GM04504 (cell line): ENCODE results near the gene SAPCD1.

Source experiments
- DNase-seq: peaks from one replicate; pipeline ENCODE4 v3.0.0-alpha.2; 2012; ENCODE audit warnings: low read depth

SAPCD1 gene

GRCh38 chr6:31762356-31762755 lies at the start of gene SAPCD1:
Gene SAPCD1 (plus strand): TSS chr6:31762656. CDS start chr6:31763055, 399 bp downstream.
- DNase-seq = no peak

GRCh38 chr6:31713465-31713864 lies 49.0 kb upstream of the SAPCD1 start:
- DNase-seq = no peak

- DNase-seq = no peak
Measured at GRCh38 chr6:31713991-31714684, 48.3 kb upstream of the SAPCD1 start.

DNA sequence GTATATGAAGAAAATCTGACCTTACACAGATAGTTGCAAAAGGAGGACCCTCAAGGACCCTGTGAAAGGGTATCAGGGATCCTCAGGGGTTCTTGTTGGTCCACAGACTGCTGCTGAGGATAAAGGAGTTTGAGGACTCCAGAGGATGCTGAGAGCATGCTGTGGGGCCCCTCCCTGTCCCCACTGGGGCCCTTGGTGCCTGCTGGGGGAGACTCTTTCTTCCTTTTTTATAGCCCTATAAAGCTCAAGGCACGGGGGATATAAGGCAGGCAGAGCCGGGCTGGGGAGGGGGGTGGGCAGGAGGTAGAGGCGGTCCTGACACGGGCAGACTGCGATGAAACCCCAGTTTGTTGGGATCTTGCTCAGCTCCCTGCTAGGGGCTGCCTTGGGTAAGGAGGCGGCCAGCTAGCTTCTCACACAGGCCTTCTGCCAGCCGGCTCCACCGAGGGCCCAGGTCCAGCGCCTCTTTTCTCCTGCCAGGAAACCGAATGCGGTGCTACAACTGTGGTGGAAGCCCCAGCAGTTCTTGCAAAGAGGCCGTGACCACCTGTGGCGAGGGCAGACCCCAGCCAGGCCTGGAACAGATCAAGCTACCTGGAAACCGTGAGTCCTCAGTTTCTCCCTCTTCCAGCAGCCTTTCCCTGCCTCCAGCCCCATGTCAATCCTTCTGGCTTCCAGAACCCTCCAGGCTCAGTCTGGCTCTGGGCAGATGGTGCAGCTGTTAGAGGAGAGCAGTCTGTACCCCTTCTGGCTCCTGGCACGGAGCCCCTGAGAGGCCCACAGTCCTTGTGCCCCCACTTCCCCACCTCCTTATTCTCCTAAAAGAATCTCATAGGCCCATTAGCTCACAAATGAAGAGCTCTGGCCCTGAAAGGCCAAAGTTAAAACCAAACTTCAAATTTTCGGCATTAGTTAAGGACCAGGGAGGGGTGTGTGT lies 47.2 kb upstream of the SAPCD1 start, which contains the start of gene LY6G6D:
Gene LY6G6D (plus strand): TSS at position 327 of the 937 bp plus-strand sequence. CDS start 8 bp downstream, at position 335.
- no peak for DNase-seq

GRCh38 chr6:31717499-31718222 lies 44.8 kb upstream of the SAPCD1 start:
- no peak for DNase-seq

- no peak for DNase-seq
Measured at GRCh38 chr6:31718265-31718664, 44.2 kb upstream of the SAPCD1 start.

DNA sequence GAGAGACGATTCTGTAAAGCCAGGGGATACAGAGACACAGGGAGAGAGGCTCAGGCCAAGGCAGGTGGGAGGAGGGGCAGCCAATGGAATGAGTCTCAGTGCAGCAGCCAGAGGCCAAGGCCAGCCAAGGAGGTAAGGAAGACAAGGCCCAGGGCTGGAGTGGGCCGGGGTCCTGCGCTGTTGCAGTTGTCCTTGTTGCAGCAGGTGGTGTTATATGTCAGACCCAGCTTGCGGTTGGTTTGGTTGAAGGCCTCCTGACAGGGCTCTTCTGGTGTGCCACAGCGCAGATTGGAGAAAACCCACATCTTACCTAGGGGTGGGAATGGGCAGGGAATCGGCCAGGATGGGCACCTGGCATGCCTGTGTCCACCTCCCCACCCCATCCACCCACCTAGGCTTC lies 43.5 kb upstream of the SAPCD1 start:
- no peak for DNase-seq

GRCh38 chr6:31720196-31720770 lies 42.2 kb upstream of the SAPCD1 start:
- DNase-seq = no peak

DNA sequence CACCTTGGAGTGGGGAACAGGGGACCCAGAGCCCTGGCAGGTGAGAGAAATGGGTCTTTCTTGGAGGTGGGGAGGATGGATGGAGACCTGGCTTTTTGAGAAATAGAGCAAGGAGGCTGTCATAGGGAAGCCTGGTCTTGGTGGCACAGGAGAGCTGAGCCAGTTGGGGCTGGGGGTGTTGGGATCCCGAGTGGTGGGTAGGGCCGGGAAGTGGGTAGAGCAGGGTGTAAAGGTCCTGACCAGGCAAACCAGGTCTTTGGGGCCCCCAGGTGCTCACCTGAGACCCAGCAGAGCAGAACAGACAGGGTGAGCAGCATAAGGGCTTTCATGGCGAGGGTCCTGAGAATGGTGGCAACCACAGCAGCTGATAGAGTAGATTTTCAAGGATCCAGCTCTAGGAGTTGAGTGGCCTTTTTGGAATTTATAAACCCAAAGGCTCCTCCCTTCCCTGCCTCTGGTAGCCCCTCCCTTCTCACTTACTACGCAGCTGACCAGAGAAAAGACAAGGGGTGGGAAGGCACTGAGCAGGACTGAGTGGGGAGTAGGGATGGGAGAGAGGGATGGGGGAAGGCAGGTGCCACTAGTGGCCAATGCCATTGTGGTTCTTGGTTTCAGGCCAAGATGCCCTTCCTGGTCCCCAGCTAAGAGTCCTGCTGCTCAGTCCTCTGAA lies 41.0 kb upstream of the SAPCD1 start, which contains the start of gene LY6G6C:
Gene LY6G6C (minus strand): TSS at position 396 of the 670 bp plus-strand sequence. CDS start 67 bp downstream, at position 329.
- DNase-seq = no peak

DNA sequence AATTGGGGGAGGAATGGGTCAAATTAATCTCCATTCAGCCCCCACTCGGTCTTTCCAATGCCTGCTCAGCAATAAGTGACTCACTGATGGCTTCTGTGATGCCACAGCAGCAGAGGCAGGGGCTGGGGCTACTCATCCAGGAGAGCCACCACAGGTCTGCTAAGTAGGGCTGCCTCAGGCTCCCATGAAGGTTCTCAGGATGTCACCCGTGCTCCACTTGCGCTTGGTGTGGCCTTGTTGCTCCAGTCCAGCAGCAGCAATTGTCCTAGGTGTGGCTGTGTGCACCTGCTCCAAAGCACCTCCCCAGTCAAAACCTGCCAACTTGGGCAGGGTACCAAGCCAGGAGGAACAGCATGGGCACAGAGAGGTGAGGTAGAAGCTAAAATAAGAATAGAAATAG lies 40.3 kb upstream of the SAPCD1 start:
- DNase-seq = no peak

DNA sequence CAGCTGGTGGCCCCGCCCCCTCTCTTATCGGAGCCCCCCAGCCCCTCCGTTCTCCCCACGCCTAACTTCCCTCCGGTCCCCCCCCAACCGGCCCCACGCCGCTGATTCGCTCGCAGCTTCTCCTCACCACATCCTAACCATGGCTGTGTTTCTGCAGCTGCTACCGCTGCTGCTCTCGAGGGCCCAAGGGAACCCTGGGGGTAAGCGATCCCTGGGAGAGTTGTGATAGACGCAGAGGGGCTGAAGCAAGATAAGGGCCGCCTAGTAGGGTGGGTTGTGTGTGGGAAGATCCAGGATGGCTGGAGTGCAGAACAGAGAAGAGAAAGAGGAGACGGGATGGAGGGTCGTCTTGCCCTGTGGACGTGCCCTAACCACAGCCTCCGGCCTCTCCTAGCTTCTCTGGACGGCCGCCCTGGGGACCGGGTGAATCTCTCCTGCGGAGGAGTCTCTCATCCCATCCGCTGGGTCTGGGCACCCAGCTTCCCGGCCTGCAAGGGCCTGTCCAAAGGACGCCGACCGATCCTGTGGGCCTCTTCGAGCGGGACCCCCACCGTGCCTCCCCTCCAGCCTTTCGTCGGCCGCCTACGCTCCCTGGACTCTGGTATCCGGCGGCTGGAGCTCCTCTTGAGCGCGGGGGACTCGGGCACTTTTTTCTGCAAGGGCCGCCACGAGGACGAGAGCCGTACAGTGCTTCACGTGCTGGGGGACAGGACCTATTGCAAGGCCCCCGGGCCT lies 39.0 kb upstream of the SAPCD1 start, which contains the start of gene MPIG6B:
Gene MPIG6B (plus strand): TSS at position 129 of the 735 bp plus-strand sequence. CDS start 11 bp downstream, at position 140.
- no peak for DNase-seq

GRCh38 chr6:31723980-31724691 lies 38.3 kb upstream of the SAPCD1 start:
- DNase-seq = no peak

DNA sequence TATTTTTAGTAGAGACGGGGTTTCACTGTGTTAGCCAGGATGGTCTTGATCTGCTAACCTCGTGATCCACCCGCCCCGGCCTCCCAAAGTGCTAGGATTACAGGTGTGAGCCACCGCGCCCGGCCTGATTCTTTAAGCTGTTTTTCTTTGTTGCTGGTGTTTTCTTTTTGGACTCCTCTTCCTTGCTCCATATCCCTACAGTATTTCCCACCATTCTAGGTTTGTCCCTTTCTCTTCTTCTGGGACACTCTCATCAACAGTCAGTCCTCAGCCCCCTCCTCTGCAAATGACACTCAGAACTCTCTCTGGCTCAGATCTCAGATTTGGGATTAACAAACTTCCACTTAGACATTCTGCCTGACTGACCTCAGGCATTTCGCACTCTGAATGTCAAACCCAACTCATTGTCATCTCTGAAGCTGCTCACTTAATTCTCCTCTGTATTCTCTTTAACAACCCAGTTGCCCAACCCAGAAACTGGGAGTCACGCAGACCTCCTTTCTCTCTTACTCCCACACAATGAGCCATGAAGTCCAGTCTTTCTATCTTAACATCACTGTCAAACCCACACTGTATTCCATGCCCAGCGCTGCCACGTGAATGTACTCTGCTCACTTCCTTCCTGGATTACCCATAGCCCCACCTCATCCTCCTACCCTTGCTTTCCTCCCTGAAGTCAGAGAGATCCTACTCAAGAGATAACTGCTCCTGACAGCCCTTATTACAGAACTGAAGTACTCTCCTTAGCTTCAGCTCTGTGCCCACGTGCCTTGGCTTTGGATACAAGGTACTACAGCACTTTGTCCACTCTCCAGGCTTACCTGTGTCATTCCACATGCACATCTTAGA lies 36.7 kb upstream of the SAPCD1 start:
- no peak for DNase-seq

GRCh38 chr6:31727034-31727716 lies 35.3 kb upstream of the SAPCD1 start:
- DNase-seq = no peak

- no peak for DNase-seq
Measured at GRCh38 chr6:31727717-31728671, 34.5 kb upstream of the SAPCD1 start.

DNA sequence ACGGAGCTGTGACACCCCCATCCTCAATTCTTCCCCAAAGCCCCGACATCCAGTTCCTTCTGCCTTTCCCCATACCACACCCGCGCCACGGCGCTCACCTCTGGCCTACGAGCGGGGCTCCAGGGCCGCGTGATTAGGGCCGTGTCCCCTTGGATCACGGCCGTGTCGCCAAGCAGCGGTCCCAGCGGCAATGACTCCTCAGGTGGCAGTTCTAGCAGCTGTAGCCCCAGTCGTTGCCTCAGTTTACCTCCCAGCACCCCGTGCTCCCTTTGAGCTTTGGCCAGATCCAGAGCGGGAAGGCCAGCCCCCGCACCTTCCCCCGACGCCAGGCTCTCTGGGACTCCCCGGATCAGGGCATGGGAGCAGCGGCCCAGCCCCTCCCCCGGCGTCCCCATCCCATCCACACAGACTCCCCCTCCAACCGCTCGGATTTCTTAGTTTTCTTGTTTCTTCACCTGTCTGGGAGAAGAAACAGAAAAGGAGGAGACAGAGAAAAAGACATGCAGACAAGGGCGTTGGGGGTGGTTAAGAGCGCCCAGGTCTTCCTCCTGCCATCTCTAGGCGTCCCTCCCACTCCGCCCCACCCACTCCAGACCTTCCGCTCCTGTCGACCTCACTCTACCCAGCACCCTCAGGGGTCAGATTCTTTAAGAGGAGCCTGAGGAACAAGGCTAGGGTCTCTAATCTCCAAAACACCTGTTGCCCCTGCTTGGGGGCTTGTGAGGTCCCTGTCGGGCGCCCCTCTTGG lies 33.5 kb upstream of the SAPCD1 start, which contains the start of gene DDAH2:
Gene DDAH2 (minus strand): TSS at position 533 of the 748 bp plus-strand sequence. CDS start 138 bp downstream, at position 395.
- no peak for DNase-seq
